NCI-H1417 (cell line): ENCODE data around the gene SLC36A4.
"Not testable (repeated sequence)": the region's sequence is repeated elsewhere in the genome, so short reads cannot be mapped to it uniquely, and the experiment has no call there.

ENCODE experiments used
- DNase-seq, 3 experiments: peaks; one replicate each; lab custom pipeline; 2025; lab: John Stamatoyannopoulos, UW

Gene SLC36A4

GRCh38 chr11:93122535-93123235, 75.1 kb downstream of the SLC36A4 start:
- DNase-seq, result no peak

GRCh38 chr11:93118276-93118675, 79.5 kb downstream of the SLC36A4 start:
- no peak for DNase-seq

- no peak for DNase-seq
Observed at GRCh38 chr11:93117565-93117964, 80.2 kb downstream of the SLC36A4 start.

DNA sequence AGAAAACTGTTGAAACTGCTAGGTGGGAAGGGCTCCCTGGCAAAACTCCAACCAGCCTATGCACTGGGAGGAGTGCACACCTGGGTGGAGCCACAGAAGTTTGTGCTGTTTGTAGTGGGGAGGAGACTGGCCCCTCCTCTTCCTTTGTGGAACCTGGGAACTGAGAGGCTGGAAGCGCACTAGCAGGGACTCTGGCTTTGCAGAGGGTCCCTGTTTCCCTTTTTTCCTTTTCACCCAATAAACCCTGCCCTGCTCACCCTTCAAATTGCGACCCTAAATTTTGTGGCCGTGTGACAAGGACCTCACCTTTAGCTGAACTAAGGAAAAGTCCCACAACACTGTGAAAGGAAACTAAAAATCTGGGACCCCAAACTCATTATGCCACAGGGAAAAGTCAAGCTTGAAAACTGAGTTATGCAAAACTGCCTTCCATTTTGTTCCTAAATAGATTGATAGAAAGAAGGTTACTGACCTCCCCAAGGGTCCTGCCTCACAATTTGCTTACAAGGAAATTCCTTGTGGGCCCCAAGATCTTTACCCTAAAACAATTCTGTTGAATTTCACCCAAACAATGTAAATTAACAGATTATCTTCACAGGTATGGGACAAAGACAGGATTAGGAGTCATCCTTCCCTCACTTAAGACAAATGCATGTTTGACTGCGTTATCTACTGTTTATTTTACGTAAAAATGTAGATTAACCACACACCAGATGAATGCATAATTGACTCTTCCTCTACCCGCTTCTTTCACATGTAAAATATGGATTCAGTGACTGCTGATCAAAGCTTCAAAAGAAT, 81.0 kb downstream of the SLC36A4 start:
- no peak for DNase-seq

GRCh38 chr11:93114304-93114703, 83.5 kb downstream of the SLC36A4 start:
- DNase-seq, result no peak

GRCh38 chr11:93113824-93114223, 84.0 kb downstream of the SLC36A4 start:
- DNase-seq, result no peak

GRCh38 chr11:93111147-93111546, 86.6 kb downstream of the SLC36A4 start:
- not testable (repeated sequence) for DNase-seq

- no peak for DNase-seq
Observed at GRCh38 chr11:93100211-93100610, 97.6 kb downstream of the SLC36A4 start.

DNA sequence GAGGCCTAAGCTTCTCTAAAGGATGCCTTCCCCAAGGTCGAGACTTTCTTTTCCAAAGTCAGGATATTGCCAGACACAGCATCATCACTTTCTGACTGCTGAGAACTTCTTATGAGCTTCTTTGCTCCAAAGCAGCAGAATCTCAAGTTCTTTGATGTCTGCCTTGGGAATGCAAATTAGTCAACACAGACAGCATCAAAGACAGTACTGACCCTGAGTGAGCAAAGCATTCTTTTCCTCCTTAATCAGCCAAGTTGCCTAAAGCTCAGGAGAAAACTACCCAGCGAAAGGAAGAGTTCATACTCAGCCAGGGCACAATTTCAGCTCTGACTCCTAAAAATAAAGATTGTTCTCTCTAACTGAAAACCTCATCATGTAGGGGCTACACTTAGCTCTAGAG, 98.0 kb downstream of the SLC36A4 start:
- DNase-seq, result no peak
